NCI-H1436 (cell line): ENCODE results near the gene ADGRB2.

ENCODE experiments used
- DNase-seq: peaks from one replicate; lab custom pipeline; 2025; lab: John Stamatoyannopoulos, UW

Gene ADGRB2

GRCh38 chr1:31782421-31783410 lies 18.6 kb upstream of the ADGRB2 start:
- no peak for DNase-seq

DNA sequence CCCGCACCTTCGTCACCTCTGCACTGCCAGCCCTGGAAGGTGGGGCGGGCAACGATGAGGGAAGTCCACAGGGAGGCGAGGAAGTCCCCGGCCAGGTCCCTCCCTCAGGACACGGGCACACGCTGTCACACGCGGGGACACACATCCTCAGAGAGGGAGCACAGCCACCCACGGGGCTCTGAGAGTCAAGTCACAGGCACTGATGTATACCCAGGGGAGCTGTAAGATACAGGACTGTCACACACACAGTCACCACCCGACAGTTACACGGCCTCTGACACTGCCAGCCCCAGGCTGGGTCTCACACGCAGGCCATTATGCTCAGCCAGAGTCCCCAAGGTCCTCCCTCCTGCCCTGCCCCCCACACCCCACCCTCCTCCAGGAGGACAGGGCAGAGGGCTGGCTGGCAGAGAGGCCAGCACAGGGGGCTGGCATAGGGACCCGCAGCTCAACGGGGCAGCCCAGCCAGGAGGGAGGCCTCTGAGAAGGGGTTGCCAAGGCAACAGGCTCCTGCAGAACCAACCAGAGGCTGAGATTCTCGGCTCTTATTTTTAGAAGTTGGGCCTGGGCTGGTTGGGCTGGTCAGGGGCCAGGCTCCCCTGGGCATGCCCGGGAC lies 17.7 kb upstream of the ADGRB2 start:
- DNase-seq, result no peak

DNA sequence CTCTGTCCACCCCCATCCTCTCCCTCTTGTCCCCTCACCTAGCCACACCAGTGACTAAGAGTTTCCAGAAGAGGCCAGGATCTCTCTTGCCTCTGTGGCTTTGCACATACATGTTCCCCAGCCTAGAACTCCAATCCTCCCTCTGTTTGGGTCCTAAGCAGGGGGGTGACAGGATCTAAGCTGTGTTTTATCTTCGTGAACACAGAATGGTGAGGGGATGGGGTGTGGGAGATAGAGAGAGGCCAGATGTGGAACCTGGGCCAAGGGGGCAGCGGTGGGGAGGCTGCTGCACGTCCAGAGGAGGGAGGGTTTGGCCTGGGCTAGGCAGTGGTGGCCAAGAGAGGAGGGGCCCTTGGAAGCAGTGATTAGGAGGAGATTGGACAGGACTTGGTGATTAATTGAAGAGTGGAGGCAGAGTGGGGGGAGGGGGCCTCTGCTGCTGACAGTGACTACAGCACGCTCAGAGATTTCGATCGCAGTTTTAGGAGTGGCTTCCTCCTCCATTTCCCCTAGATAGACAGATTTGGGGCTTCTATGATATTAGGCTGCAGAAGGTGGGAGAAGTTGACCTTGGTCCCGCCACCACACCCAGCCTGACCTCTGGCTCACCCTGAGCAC lies 17.1 kb upstream of the ADGRB2 start:
- DNase-seq, result no peak

- no peak for DNase-seq
These were observed 16.5 kb upstream of the ADGRB2 start for GRCh38 chr1:31780632-31781031.

GRCh38 chr1:31779687-31780086 lies 15.5 kb upstream of the ADGRB2 start:
- no peak for DNase-seq

GRCh38 chr1:31778763-31779488 lies 14.8 kb upstream of the ADGRB2 start:
- no peak for DNase-seq

GRCh38 chr1:31776516-31776915 lies 12.4 kb upstream of the ADGRB2 start:
- no peak for DNase-seq

DNA sequence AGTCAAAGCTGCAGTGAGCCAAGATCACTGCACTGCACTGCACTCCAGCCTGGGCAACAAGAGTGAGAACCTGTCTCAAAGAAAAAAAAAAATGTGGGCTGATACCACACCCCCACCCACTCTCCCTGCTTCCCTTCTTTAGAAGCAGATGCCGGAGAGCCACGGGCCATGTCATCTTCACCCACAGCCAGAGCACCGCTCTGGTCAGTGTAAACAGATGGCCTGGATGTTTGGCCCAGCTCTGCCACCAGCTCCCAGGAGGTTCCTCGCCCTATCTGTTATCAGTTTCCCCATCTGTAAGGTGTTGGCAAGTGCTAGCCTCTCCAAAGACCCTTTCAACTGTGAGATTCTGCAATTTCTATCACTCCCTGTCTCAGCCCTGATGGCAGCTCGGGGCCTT lies 11.9 kb upstream of the ADGRB2 start:
- DNase-seq, result no peak

DNA sequence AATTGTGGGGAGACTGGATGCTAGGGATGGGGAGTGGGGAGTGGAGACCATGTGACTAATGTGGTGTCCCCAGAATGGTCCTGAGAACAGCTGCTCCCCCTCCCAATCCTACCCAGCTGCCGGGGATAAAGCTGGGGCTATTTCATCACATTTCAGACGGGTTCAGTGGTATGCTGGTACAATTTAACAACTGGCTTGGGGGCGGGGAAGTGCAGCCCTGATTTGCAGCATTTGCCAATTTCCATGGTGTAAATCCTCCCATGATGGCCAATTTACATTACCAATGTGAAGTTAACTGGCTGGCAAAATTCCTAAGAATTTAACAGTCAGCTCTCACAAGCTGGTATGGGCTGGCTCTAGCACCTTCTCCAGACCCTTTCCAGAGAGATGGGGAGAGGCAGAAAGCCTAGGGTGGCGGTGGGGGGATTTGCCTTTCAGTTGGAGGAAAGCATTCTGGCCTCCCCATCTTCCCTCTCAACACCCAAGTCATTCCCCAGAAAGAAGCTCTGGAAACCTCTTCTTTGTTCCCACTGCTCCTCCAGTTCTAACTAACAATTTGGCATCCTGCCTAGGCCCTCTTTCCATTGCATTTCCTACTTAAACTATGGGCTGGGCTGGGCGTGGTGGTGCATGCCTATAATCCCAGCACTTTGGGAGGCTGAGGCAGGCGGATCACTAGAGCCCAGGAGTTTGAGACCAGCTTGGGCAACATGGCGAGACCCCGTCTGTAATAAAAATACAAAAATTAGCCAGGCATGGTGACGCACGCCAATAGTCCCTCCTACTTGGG lies 11.3 kb upstream of the ADGRB2 start:
- DNase-seq, result no peak

DNA sequence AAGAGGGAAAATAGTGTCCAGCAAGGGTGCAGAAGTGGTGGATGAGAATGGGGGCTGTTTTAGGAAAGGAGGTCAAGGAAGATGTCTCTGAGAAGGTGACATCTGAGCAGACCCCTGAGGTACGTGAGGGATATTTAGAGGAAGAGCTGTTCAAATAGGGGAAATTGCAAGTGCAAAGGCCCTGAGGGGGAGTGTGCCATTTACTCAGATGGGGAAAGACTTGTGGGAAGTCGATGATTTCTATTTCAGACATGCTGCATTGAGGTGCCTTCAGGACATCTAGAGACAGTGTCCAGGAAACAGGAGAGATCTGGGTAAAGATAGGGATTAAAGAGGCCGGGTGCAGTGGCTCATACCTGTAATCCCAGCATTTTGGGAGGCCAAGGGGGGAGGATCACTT lies 10.4 kb upstream of the ADGRB2 start:
- DNase-seq, result no peak

GRCh38 chr1:31773861-31774260 lies 9.7 kb upstream of the ADGRB2 start:
- no peak for DNase-seq

DNA sequence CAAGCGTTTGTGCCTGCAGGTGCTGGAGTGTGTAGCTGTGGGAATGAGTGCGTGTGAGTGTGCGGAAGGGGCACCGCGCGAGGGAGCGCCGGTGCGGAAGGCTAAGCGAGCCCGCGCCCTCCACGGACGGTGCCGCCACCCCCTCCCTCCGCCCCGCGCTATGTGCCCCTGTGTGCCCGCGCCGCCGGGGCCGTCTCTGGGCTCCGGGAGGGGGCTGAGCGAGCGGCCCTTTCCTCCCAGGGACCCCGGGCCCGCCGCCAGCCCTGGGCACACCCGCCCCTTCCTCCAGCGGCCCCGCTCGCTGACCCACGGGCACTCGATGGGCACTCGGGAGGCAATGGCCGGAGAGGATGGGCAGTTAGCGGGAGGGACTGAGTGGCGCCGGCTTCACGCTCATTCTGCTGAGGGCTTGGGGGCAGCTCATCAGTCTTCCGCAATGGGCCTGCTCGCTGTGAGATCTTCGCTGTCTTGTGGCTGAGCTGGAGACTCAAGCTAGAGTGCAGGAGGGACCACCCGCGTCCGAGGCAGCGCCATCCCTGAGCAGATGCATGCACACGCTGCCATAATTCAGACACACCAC lies 8.6 kb upstream of the ADGRB2 start:
- DNase-seq, result no peak

DNA sequence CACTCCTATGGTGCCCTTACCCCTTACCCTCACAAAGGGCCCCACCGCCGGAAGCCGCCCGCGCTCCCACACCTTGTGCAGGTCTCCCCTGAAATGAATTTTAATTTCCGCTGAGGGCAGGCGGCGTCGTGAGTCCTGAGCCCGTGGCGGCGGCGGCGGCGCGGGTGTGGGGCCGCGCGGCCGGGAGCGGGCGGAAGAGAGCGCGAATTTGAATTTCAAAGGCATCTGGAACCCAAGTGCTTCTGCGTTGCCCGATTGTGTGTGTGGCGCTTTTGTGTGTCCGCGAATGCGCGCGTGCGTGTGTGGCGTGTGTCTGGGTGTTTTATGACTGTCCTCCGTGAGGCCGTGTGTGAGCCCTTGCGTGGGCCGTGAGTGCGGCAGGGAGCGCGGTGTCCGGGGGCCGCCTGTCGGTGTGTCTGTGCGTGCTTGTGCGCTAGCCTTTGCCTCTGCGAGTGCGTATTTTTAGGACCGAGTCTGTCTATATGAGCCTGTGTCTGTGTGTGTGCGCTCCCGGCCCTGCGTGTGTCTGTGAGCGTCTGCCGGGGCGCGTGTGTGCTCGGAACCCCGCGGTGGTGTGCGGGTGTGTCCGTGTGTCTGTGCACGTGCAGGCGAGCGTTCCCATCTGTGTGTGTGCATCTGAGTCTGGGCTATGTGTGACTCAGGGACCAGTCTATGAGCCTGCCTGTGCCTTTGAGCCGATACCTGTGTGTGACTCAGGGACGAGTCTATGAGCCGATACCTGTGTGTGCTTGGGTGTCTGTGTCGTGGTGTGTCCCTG lies 7.9 kb upstream of the ADGRB2 start:
- no peak for DNase-seq

DNA sequence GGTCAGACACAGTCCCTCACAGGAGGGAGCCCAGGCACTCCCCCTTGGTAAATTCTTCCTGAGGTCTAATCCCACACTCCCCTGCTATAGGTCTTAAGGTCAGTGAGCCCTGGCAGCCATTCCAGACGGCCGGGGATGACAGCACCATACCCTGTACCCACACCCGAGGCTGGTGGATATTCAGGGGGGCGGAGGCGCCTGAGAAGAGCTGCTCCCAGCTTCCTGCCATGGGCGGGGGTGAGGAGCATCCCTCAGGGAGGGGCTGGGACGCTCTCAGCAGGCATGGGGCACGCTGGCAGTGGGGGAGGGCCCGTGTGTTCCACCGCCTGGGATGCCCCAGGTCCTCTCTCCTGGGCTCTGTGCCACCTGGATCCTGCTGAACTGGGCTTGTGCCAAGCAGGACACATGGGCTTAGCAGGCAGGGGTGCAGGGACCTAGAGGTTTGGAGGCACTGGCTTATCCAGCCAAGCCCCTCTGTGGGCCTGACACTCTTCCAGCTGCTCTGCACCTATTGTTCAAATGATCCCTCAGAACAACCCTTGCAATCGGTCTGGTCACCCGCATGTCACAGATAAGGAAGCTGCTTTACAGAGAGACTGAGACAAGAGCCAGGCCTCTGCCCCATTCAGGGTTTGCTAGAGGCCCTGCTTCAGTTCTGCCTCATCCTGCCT lies 5.7 kb upstream of the ADGRB2 start:
- DNase-seq, result no peak

DNA sequence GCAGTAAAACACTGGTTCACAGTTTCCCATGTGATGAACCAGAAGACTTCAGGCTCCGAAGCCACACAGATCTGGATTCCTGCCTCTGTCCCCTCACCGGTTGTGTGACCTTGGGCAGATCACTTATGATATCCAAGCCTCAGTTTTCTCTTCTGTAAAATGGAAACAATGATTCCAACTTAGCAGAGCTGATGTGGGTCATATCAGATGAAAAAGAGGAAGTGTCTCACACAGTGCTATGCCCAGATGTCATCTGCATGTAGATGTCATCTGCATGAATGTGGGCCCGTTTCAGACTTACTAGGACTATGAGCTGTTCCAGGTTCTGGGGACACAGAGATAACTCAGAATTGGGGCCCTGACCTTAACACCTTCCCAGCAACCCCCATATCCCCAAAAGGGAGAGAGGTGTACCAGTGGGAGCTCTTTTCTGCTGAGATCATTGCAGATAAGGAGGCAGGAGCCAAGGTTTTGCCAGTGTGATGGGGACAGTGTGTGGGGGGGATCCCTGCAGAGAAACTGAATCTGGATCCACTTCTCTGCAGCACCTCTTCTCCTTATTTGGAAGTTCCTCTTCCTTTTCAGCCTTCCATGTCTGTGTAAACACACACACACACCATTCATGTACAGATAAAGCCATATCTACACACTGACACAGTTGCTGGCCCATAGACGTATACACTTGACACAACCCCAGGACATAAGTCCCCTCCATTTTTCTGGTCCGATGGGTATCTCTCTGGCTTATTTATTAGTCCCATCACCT lies 5.0 kb upstream of the ADGRB2 start:
- no peak for DNase-seq

DNA sequence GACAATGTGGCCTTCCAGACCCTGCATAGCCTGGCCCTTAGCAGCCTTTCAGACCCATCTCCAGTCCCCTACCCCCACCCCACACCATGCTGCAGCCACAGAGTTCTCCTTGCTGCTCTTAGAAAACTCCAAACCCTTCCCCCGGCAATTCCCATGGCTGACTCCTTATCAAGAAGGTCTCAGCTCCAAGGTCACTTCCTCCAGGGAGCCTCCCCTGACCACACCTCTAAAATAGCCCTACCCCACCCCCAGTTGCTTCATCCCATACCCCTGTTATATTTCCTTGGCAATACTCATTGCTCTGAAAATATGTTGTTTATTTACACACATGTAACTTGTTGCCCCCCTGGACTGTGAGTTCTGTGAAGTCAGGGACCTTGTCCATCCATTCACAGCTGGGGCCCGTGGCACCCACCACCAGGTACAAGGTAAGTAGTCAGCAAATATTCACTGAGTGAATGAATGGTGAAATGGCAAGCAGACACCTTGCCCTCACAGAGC lies 4.3 kb upstream of the ADGRB2 start:
- DNase-seq, result no peak

GRCh38 chr1:31767225-31767624 lies 3.1 kb upstream of the ADGRB2 start:
- no peak for DNase-seq

DNA sequence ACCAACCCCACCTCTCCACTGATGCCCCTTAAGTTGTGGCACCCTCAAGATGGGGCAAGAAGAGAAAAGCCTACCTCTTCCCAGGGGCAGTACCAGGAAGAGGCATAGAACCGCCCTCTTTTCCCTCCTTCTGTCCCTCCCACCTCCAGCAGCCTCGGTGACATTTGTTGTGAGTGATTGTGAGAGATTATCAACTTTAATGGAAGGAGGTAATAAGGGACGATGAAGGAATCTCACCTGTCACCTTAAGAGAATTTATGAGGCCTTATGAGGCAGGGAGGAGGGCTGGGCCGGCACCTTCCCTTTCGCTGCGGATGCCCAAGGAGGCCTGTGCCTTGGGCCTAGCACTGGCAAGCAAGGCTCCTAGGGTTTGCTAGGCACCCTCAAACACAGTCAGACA lies 1.4 kb upstream of the ADGRB2 start:
- no peak for DNase-seq

- DNase-seq, result peak; percentile 29
These were observed 914 bp upstream of the ADGRB2 start for GRCh38 chr1:31765041-31765467.
